LNCAP (cell line): Measurements from ENCODE around the gene MSRB3.

Experiments used
- CTCF ChIP-seq: fragments of 450-650 bp; IDR thresholded peaks from 2 replicates; pipeline ENCODE4 v1.5.1; 2017; ENCODE audit warnings: mild to moderate bottlenecking

Gene MSRB3

DNA sequence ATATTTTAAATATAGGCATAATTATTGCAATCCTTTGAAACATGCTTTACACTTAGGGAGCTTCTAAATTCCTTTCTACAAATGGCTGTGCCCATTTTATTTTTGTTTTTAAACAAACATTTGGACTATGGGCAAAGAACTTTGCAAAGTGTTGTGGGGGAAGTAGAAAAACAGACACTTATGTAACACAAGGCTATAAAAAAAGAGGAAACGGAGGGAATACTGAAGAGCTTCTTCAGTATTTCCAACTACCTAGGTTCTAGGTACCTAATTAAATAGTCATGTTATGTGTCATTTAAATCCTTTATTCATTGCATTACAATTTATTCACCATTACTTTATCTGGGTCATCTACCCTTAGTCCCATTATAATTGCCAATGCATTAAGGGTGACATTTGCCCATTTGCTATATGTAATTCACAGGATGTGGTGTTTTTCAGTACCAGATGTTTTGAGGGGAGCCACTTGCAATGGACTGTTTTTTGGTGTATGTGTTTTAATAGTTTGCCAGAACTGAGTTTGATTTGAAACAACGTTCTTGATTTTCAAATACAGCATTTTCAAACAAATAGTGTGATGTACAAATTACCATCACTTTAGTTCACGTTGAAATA is 1.5 kb upstream of the MSRB3 start:
- TF ChIP-seq CTCF, result no peak

DNA sequence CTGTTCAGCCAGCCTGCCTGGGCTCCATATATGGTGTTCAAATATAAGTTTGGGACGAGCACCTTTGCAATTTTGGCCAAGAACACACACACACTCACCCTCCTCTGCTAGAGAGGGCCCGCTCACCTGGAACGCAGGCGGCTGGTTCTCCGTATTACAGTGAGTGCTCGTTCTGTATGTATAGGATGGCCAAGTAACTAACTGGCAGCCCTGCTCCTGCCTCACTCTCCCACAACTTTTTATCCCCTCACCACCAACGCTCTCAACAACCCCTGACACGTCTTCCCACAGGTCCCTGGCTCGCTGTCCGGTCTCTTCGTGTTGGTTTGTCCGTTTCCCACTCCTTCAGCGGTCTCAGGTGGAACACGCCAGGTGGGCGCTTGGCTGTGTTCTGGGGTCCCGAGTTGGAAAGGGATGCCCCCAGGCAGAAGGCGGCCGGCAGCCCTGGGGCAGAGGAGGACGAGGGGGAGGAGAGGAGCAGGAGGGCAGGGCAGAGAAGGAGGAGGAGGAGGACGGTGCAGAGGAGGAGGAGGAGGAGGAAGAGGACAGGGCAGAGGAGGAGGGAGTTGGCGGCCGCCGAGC is 398 bp upstream of the MSRB3 start:
- TF ChIP-seq CTCF, result no peak

- no peak for TF ChIP-seq CTCF
Measured at GRCh38 chr12:65279369-65280112, 1.1 kb downstream of the MSRB3 start.

DNA sequence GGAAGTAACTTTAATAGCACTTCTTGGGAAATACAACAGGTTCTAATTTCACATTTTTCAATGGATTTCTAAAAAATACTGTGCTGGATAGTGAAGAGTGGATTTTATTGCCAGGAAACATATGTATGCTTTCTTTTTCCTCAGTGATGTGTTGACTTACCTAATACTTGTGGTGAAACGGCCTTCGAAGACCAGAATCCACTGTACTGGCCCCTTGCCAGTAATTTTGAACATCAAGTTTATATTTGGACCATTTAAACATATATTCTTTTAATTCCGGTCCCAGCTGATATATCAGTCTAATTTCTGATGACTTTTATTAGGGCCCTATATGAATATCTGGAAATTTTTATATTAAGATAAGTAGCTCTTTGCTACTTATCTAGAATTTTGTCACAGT is 1.8 kb downstream of the MSRB3 start:
- no peak for TF ChIP-seq CTCF

DNA sequence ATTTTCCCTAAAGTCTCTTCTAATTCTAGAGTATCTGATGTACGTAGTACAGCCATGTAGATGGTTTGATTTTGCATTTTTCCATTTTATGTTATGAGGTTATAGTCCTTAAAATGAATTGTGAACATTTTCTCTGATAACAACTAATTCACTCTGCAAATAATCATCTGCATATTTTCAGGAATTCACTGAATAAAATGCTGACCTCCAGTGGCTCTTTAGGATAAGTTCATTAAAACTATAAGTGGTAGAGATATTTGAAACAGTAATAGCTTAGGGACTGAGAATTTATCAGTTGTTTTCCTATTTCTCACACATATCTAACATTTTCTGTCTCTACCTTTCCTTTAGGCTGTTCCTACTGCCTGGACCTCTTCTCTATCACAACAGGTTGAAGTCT is 4.4 kb downstream of the MSRB3 start:
- TF ChIP-seq CTCF, result peak; percentile 30; the same call in 1 of the 2 replicates

- no peak for TF ChIP-seq CTCF
Measured at GRCh38 chr12:65287426-65287825, 8.9 kb downstream of the MSRB3 start.

GRCh38 chr12:65292241-65292640 is 13.8 kb downstream of the MSRB3 start:
- TF ChIP-seq CTCF, result no peak
